Cardiac muscle cell (in vitro differentiated cells and primary cell): ENCODE results near the gene DHX30. TPM values are rescaled to one million over a fixed set of nuclear protein-coding genes. Genes with fewer than 3 reads are reported as not detected.
A peak's percentile ranks its signal among the peaks of the same experiment; 100 is the strongest.

Source experiments
- DNase-seq, 2 donors: peaks; one replicate each; pipeline versions ENCODE4 v3.0.0 to v3.0.0-alpha.2; 2010 to 2017; ENCODE audit warnings: low read depth in 1 of 2, low spot score in 1 of 2
- H3K27ac ChIP-seq: fragments of 200-600 bp; sonication (generic); 2 replicates; pipeline ENCODE4 v1.5.1; 2016
- H3K27me3 ChIP-seq: fragments of 200-600 bp; sonication (generic); 2 replicates; pipeline ENCODE4 v1.6.0; 2016; ENCODE audit warnings: control low read depth
- H3K36me3 ChIP-seq: fragments of 200-600 bp; sonication (generic); 2 replicates; pipeline ENCODE4 v1.5.1; 2016; ENCODE audit warnings: control low read depth
- H3K4me1 ChIP-seq: fragments of 200-600 bp; sonication (generic); 2 replicates; pipeline ENCODE4 v1.8.1; 2017; ENCODE audit warnings: low read depth, mild to moderate bottlenecking, mixed run types
- H3K4me3 ChIP-seq: fragments of 200-600 bp; sonication (generic); 2 replicates; pipeline ENCODE4 v1.5.1; 2016; ENCODE audit warnings: mild to moderate bottlenecking
- H3K9me3 ChIP-seq: fragments of 200-600 bp; sonication (generic); 2 replicates; pipeline ENCODE4 v1.5.1; 2017; ENCODE audit warnings: low read depth, mild to moderate bottlenecking, control low read depth
- CTCF ChIP-seq: IDR thresholded peaks from 2 replicates; pipeline ENCODE4 v1.5.1; 2012; ENCODE audit warnings: low read depth, mild to moderate bottlenecking, low read length
- polyA plus RNA-seq: library from polyadenylated mRNA; unstranded; fragments of >200 nt; fragmentation: Nextera tagmentation; extraction: Ambion mirVana; gene quantifications from 2 replicates; pipeline ENCODE4 v1.2.1, GENCODE V29; 2016
- total RNA-seq: library from RNA; depleted of rRNA; stranded (reverse); fragments of >200 nt; gene quantifications from 2 replicates; pipeline ENCODE4 v1.2.3, GENCODE V29; 2016

DHX30 gene
- total and polyA plus RNA-seq, 2 experiments from 2014 or later, result 86.4 to 120 TPM

- no peak for TF ChIP-seq CTCF
- no peak for DNase-seq
- no peak overlapping the region for H3K27ac ChIP-seq
Measured at GRCh38 chr3:47794544-47794943, 8.4 kb upstream of the DHX30 start.

GRCh38 chr3:47799733-47800132 lies 3.2 kb upstream of the DHX30 start:
- no peaks in the 10 kb centered on the region for H3K36me3 ChIP-seq
- no peaks in the 10 kb centered on the region for H3K27me3 ChIP-seq
- H3K9me3 ChIP-seq, result no peaks in the 10 kb centered on the region
- no peak for DNase-seq
- TF ChIP-seq CTCF, result peak; percentile 15
- H3K27ac ChIP-seq, result no peak overlapping the region
- peaks cover 4% of the 10 kb centered on the region for H3K4me1 ChIP-seq
- H3K4me3 ChIP-seq, result no peak overlapping the region

More at GRCh38 chr3:47794544-47794943, 8.4 kb upstream of the DHX30 start:
- Histone ChIP-seq H3K4me3 (no peak overlapping the region), H3K4me1 (no peaks in the 10 kb centered on the region), H3K36me3 (no peaks in the 10 kb centered on the region), H3K27me3 (no peaks in the 10 kb centered on the region), H3K9me3 (no peaks in the 10 kb centered on the region)

GRCh38 chr3:47803480-47804025 lies 615 bp downstream of the DHX30 start:
- H3K27ac ChIP-seq, result peak overlapping the region; percentile 96
- peaks cover 4% of the 10 kb centered on the region for H3K4me1 ChIP-seq
- no peak for TF ChIP-seq CTCF

GRCh38 chr3:47804577-47804976 lies 1.6 kb downstream of the DHX30 start:
- Histone ChIP-seq H3K9me3 (no peaks in the 10 kb centered on the region), H3K36me3 (peaks cover 13% of the 10 kb centered on the region), H3K27ac (peak overlapping the region; percentile 96), H3K4me1 (peaks cover 4% of the 10 kb centered on the region), H3K4me3 (no peak overlapping the region), H3K27me3 (no peaks in the 10 kb centered on the region)
- TF ChIP-seq CTCF, result no peak
- DNase-seq, result no peak

More at GRCh38 chr3:47803480-47804025, 615 bp downstream of the DHX30 start:
- Histone ChIP-seq H3K27me3 (no peaks in the 10 kb centered on the region), H3K4me3 (peak overlapping the region; percentile 74), H3K9me3 (no peaks in the 10 kb centered on the region), H3K36me3 (peaks cover 10% of the 10 kb centered on the region)
- DNase-seq, result no peak

GRCh38 chr3:47813551-47814177 lies 10.7 kb downstream of the DHX30 start:
- peaks cover 30% of the 10 kb centered on the region for H3K36me3 ChIP-seq
- H3K27me3 ChIP-seq, result no peaks in the 10 kb centered on the region
- TF ChIP-seq CTCF, result no peak
- H3K4me1 ChIP-seq, result no peaks in the 10 kb centered on the region
- no peak overlapping the region for H3K27ac ChIP-seq
- no peak for DNase-seq
- no peaks in the 10 kb centered on the region for H3K9me3 ChIP-seq
- no peak overlapping the region for H3K4me3 ChIP-seq
